A549 (cell line): ENCODE results near the gene TCERG1.

Experiments
- EP300 ChIP-seq, 2 experiments: fragments of >200 bp; sonication (Bioruptor Twin); formaldehyde crosslinking; IDR thresholded peaks; 2 replicates in 1 of 2; 3 replicates in 1 of 2; pipeline ENCODE4 v1.6.1; 2016 to 2017
- KDM1A ChIP-seq: fragments of 200-600 bp; sonication (generic); IDR thresholded peaks from 2 replicates; pipeline ENCODE4 v1.6.1; 2016; ENCODE audit warnings: low read depth, mild to moderate bottlenecking
- MAX ChIP-seq: IDR thresholded peaks from 2 replicates; pipeline ENCODE4 v1.6.1; 2012
- PBX3 ChIP-seq: IDR thresholded peaks from 2 replicates; pipeline ENCODE4 v1.6.1; 2012
- POLR2A ChIP-seq: IDR thresholded peaks from 2 replicates; pipeline ENCODE4 v1.6.1; 2012; ENCODE audit warnings: mild to moderate bottlenecking, low read length
- TF ChIP-seq, protein P1 (sequence below): fragments of >200 bp; sonication (Bioruptor Twin); formaldehyde crosslinking; IDR thresholded peaks from 3 replicates; pipeline ENCODE4 v1.5.1; 2016

GRCh38 chr5:146514575-146514974 lies 67.4 kb downstream of the TCERG1 start:
- no peak for TF ChIP-seq POLR2A
- TF ChIP-seq MAX, result no peak
- TF ChIP-seq, protein P1, sequence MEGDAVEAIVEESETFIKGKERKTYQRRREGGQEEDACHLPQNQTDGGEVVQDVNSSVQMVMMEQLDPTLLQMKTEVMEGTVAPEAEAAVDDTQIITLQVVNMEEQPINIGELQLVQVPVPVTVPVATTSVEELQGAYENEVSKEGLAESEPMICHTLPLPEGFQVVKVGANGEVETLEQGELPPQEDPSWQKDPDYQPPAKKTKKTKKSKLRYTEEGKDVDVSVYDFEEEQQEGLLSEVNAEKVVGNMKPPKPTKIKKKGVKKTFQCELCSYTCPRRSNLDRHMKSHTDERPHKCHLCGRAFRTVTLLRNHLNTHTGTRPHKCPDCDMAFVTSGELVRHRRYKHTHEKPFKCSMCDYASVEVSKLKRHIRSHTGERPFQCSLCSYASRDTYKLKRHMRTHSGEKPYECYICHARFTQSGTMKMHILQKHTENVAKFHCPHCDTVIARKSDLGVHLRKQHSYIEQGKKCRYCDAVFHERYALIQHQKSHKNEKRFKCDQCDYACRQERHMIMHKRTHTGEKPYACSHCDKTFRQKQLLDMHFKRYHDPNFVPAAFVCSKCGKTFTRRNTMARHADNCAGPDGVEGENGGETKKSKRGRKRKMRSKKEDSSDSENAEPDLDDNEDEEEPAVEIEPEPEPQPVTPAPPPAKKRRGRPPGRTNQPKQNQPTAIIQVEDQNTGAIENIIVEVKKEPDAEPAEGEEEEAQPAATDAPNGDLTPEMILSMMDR, result no peak
- no peak for TF ChIP-seq KDM1A
- TF ChIP-seq PBX3, result no peak
- TF ChIP-seq EP300 (IDR thresholded peaks at IDR 0.05), result no peak
